ENCODE data around the gene ZNF513.

The ZNF513 gene

GRCh38 chr2:27390822-27391679 is 10.5 kb upstream of the ZNF513 start:
- DNase-seq (ENCODE audit: extremely low read depth in 1 of 2, low read depth in 1 of 2) = no peak

- DNase-seq (ENCODE audit: extremely low read depth in 1 of 2, low read depth in 1 of 2) = no peak
Observed at GRCh38 chr2:27381577-27382181, 1.1 kb upstream of the ZNF513 start.

GRCh38 chr2:27379836-27380625 is 503 bp downstream of the ZNF513 start:
- peak in 1 of 2 donors; percentile 24 for DNase-seq (ENCODE audit: extremely low read depth in 1 of 2, low read depth in 1 of 2)

GRCh38 chr2:27379383-27379835 is 1.1 kb downstream of the ZNF513 start:
- DNase-seq (ENCODE audit: extremely low read depth in 1 of 2, low read depth in 1 of 2) = no peak

DNA sequence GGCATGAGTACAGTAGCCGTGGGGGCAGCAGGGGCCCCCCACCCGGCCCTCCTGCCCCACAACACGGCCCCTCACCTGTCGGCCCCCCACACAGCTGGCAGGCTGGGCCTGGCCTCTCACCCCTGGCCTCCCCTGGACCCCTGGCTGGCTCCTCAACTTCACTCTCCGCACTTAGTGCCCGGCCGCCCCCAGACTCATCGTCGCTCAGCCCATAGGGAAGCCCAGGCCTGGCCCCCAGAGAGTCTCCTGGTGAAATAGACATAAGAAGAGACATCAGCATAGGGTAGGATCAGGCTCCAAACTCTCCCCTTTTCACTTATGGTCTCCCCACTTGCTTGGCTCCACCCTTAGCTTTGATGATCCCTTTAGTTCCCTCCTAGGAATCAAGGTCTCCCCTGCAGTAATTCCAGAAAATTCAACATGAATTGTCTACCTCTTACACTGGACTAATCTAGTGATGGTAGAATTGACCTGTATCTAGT is 1.7 kb downstream of the ZNF513 start:
- DNase-seq (ENCODE audit: extremely low read depth in 1 of 2, low read depth in 1 of 2) = no peak

- no peak for DNase-seq (ENCODE audit: extremely low read depth in 1 of 2, low read depth in 1 of 2)
Observed at GRCh38 chr2:27378096-27378808, 2.3 kb downstream of the ZNF513 start.

DNA sequence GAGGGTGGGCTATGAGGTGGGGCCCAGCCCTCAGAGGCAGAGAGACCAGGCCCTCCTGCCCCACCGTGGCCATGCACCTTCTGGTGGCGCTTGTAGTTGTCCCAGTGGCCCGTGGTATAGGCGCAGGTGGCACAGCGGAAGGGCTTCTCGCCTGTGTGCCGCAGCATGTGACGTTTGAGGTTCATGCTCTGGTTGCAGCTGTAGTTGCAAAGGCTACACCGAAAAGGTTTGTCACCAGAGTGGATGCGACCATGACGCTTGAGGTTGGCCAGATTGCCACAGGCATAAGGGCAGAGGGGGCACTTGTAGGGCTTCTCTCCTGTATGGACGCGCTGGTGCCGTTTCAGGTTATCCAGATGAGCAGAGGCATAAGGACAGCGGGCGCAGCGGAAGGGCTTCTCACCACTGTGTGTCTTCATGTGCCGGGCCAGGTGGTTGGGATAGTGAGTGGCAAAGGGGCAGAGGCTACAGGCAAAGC is 2.9 kb downstream of the ZNF513 start:
- DNase-seq (ENCODE audit: extremely low read depth in 1 of 2, low read depth in 1 of 2) = no peak

GRCh38 chr2:27376866-27377617 is 3.5 kb downstream of the ZNF513 start:
- DNase-seq (ENCODE audit: extremely low read depth in 1 of 2, low read depth in 1 of 2) = no peak

- DNase-seq (ENCODE audit: extremely low read depth in 1 of 2, low read depth in 1 of 2) = no peak
Observed at GRCh38 chr2:27376151-27376865, 4.2 kb downstream of the ZNF513 start.

- no peak for DNase-seq (ENCODE audit: extremely low read depth in 1 of 2, low read depth in 1 of 2)
Observed at GRCh38 chr2:27375513-27376099, 4.9 kb downstream of the ZNF513 start.

GRCh38 chr2:27373567-27373966 is 7.0 kb downstream of the ZNF513 start:
- no peak for DNase-seq (ENCODE audit: extremely low read depth in 1 of 2, low read depth in 1 of 2)

- DNase-seq (ENCODE audit: extremely low read depth in 1 of 2, low read depth in 1 of 2) = no peak
Observed at GRCh38 chr2:27372937-27373336, 7.6 kb downstream of the ZNF513 start.

DNA sequence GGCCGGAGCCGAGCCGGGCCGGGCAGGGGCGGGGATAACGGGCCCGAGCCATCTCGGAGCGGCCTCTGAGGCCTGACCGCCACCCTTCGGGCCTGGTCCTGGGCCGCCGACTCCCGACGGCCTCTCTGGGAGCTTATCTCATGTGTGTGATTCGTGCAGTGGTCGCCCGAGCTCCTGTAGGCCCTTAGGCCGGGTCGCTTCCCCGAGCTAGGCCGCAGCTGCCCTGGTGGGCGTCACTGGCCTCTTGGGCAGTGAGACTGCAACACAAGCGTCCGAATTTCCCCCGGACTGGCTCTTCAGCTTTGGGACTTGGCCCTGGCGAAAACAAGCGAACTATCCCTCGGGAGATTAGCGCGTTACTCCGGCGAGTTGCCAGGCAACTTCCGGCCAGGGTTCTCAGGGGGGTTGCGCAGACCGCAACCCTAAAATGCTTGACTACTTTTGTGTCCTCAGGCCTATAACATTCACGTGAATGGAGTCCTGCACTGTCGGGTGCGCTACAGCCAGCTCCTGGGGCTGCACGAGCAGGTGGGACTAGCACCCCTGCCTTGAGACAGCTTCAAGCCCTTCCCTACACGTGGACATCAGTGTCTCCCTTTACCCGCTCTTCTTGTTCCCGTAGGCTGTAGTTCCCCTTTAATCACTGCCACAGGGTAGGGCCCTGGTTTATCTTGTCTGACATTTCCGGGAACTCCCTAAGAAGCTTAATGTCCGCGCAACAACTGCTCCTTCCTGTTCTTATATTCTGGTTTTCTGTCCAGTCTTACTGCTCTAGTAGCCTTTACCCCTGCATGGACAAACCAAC is 9.5 kb downstream of the ZNF513 start:
- no peak for DNase-seq (ENCODE audit: extremely low read depth in 1 of 2, low read depth in 1 of 2)

- peak; percentile 98 for DNase-seq (ENCODE audit: extremely low read depth in 1 of 2, low read depth in 1 of 2)
Observed at GRCh38 chr2:27370026-27370815, 10.3 kb downstream of the ZNF513 start, which contains the start of the genes EIF2B4 and SNX17. Gene EIF2B4, minus strand, starts transcription at chr2:27370338. Its CDS starts 24 bp downstream, at chr2:27370314. Gene SNX17, plus strand, starts transcription at chr2:27370616. Its CDS starts 128 bp downstream, at chr2:27370744.

DNA sequence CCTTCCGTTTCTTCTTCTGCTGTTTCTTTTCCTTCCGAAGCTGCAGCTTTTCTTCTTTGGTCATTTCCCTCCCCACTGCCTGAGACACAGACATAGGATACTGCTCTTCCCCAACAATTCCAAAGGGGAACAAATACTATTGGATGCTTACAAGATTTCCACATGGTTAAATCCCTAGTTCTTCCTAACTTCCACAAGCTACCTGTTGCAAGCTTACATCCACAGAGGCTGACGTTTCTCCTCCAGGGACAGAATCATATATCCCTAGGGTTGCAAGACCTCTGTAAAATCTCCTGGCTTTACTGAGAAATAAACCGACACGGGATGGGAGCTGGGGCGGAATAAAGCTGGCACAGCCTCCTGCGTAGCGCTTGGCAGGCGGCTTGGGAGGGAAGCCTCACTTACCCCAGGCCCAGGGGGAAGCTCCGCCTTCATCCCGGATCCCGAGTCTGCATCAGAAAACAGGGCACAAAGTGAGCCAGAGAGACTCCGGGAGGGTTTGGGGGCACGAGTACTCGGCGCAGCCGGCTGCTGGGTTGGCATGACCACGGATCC is 11.0 kb downstream of the ZNF513 start:
- DNase-seq (ENCODE audit: extremely low read depth in 1 of 2, low read depth in 1 of 2) = no peak

- no peak for DNase-seq (ENCODE audit: extremely low read depth in 1 of 2, low read depth in 1 of 2)
Observed at GRCh38 chr2:27363933-27364332, 16.6 kb downstream of the ZNF513 start.
